Measurements from ENCODE around the gene RSPH3.
"Not testable (repeated sequence)": the region's sequence is repeated elsewhere in the genome, so short reads cannot be mapped to it uniquely, and the experiment has no call there.

RSPH3 gene

GRCh38 chr6:159020011-159020410, 20.0 kb upstream of the RSPH3 start:
- no peak for DNase-seq

DNA sequence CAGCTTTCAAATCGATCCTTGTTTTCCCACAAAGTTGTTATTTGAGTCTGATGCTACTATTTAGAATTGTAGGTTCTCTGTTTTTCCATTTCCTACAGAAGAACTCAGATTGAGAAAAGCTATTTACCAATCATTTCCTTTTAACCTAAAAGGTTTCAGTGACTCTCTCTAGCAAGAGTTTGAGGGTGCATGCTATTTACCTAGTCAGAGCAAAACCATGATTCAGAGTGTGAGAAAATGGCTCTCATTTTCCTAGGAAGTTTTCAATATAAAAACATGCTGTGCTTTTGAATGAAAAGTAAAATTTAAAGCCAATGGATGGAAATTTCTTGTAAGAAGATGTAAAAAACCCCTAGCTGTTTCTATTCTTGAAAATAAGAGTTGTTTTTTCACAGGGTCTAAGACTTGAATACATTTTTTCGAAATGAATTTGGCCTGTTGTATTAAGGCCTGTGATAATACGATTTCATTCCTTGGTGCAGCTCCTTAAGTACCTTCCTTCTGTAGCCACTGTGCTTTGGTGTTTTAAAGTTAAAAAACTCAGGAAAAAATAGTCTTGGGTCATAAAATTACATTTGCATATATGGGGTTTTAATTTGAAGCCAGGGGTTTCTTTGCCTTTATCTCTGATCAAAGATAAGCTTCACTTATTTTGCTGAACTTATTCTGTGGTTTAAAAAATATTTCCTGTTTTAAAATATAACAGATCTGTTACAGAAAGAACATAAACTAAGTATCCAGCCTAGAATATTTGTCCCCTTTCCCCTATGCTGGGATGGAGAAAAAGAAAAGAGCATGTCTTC, 18.0 kb upstream of the RSPH3 start:
- DNase-seq, result no peak

DNA sequence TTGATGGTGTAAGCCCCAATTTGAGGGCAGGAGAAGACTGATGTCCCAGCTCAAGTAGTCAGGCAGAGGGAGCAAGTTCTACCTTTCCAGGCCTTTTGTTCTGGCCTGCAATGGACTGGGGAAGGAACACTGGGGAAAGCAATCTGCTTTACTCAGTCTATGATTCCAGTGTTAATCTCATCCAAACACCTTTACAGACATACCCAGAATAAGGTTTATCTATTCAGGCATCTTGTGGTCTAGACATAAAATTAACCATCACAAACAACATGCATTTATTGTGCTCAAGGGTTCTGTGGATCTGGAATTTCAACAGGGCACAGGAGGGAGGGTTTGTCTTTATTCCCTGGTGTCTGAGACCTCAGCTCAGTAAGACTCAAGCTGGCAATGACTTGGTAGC, 14.4 kb upstream of the RSPH3 start:
- DNase-seq, result no peak

DNA sequence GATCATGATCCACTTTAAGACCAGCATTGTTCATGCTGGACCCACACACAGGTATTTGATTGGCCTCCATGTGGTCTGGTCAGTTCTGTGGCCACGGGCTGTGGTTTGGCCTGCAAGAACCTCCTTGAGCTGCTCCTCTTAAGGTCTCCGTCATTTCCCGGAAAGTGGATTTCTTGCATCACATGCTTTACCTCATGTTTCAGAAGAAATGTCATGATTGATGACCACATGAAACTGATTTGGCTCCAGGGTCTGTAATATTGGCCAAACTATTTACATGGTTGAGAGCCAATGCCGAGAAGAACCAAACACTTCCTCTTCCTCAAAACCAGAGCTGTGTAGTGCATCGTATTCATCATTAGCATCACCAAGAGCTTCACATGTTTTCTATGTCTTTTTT, 13.2 kb upstream of the RSPH3 start:
- DNase-seq, result no peak

DNA sequence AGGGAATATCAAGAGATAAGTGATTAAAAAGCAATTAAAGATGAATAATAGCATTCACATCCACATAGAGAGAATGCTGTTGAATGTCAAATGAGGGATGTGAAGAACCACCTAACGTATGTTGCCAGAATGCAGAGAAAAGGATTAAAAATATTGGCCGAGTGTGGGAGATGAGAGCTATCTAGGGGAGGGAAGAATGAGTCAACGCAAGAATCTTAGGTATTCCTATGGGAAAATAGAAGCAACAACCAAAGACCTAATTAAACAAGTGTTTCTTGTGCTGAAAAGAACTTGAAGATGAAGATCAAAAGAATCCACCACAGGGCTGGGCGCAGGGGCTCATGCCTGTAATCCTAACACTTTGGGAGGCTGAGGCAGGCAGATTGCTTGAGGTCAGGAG, 12.2 kb upstream of the RSPH3 start:
- no peak for DNase-seq

GRCh38 chr6:159010037-159010612, 10.1 kb upstream of the RSPH3 start:
- not testable (repeated sequence) for DNase-seq

GRCh38 chr6:159008656-159009288, 8.8 kb upstream of the RSPH3 start:
- DNase-seq, result peak in 1 of 2 donors; percentile 43

DNA sequence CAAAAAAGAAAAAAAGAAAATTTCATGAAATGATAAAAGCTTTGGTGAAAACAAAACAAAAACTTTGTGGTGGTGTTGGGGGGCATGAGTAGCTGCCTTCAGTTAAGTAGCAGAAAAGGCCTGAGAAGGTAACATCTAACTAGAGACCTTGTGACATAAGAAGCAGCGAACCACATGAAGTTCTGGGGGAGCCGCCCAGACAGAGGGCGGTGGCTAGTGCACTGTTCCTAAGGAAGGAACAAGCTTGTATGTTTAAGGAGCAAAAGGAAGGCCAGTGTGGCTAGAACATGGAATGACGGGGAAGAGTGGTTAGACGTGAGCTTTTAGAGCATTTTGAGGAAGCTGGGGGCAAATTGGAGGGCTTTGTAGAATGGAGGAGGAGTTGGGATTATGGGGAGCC, 7.5 kb upstream of the RSPH3 start:
- DNase-seq, result no peak

DNA sequence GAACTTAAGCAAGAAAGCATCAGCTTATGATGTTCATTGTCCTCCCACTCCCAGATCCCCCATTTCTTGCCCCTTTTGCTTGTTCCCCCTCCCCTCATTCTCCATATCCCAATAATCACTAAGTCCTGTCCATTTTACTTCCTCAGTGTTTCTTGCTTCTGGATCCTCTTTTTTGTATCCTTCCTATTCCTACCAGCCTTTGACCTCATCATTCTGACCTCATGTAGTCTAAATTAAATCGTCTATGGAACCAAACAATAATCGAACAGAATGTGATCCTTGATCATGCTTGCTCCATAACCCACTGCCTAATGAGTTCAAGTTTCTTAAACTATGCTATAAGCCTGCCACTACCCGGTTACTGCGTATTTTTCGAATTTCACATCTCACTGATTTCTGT, 5.4 kb upstream of the RSPH3 start:
- no peak for DNase-seq

- no peak for DNase-seq
These were observed 4.6 kb upstream of the RSPH3 start for GRCh38 chr6:159004592-159004991.

DNA sequence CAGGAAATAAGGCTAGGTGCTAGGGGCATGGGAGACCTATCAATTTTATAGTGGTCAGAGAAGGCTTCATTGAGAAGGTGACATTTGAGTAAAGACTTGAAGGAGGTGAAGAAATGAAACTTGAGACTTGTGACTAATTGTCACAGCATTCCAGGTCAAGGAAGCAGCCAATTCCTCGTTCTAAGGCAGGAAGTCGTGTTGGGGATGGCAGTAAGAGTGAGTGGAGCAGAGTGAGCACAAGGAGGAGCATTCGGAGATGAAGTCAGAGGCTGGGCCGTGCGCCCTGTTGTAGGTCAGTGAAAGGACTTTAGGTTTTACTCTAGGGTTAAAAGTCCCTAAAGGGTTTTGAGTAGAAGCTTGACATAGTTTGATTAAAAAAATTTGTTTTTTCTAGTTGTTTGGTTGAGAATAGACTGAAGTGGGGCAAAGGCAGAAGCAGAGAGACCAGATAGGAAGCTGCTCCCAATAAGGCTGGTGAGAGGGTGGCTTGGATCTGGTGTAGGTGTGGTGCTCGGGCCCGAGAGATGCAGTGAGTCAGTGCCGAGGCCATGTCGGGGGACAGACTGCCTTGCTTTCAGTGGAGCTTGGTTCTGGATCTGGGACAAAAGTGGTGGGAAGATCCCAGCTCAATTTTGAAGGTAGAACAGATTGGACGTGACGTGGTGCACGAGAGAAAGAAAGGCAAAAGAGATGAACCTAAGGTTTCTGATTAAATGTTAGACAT, 2.6 kb upstream of the RSPH3 start:
- no peak for DNase-seq

DNA sequence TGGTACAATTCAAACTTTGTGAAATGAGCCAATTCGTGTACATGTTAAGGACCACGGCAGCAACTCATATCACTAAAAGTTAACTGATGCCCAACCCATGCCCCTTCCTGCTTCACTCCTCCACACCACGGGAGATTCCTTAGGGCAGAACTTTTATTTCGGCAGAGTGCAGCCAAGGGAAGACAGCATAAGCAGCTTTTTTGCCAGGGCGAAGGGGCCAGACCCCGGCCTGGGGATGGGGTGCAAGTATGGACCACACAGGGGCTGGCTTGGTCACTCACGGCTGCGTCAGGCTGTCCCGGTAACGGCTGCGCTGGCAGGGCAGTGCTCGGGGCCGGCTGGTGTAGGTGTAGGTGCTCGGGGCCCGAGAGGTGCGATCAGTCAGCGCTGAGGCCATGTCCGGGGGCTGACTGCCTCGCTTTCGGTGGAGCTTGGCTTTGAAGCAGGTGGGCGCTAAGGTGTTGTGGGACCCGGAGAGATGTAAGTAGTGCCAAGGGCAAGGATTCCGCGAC, 792 bp downstream of the RSPH3 start:
- DNase-seq, result no peak

DNA sequence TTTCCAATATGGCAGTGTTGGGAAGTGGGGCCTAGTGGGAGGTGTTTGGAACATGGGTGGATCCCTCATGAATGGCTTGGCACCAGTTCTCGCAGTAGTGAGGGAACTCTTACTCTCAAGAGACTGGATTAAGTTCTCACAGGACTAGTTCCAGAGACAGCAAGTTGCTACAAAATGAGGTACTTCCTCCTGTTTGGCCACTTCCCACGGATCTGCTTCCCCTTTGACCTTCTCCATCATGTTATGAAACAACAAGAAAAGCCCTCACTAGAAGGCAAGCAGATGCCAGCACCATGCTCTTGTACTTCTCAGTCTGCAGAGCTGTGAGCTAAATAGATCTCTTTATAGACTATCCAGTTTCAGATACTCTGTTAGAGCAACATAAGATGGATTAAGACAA, 3.1 kb downstream of the RSPH3 start:
- no peak for DNase-seq

GRCh38 chr6:158993639-158994038, 6.4 kb downstream of the RSPH3 start:
- no peak for DNase-seq

GRCh38 chr6:158991017-158991723, 8.8 kb downstream of the RSPH3 start:
- DNase-seq, result no peak

- DNase-seq, result not testable (repeated sequence)
These were observed 10.3 kb downstream of the RSPH3 start for GRCh38 chr6:158989711-158990110.

- DNase-seq, result no peak
These were observed 11.5 kb downstream of the RSPH3 start for GRCh38 chr6:158988477-158988876.

- DNase-seq, result no peak
These were observed 12.3 kb downstream of the RSPH3 start for GRCh38 chr6:158987657-158988056.

DNA sequence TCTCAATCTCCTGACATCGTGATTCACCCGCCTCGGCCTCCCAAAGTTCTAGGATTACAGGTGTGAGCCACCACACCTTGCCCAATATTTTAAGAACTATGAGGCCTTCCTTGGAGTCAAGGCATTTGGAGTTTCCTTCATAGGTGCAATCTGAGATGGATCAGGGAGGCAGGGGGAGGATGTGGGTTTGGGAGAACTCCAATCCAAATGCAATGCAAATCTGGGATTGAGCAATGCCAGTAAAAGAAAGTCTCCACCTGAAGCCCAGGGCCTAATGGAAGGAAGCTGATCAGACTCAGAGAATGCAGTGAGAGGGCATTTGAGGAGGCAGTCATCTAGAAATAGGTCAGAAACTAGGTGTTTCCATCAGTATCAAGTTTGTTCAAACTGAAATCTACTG, 21.2 kb downstream of the RSPH3 start:
- DNase-seq, result no peak

DNA sequence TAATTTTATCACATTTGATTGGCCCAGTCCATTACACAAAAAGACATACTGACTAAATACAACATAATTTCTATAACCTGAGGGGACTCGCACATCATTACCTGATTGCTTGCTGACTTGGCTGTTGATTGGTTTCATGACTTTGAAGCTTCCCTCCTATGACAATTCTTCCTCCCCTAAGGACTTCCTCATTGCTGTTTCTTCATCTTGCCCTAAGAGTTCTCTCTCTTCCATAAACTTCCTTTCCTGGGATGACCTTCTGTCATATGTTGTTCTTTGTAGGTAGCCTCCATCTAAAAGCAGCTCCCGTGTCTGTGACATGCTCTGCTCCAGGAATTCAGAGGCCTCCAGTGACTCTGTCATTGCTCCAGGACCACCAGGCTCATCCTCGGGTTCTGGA, 22.6 kb downstream of the RSPH3 start:
- no peak for DNase-seq

DNA sequence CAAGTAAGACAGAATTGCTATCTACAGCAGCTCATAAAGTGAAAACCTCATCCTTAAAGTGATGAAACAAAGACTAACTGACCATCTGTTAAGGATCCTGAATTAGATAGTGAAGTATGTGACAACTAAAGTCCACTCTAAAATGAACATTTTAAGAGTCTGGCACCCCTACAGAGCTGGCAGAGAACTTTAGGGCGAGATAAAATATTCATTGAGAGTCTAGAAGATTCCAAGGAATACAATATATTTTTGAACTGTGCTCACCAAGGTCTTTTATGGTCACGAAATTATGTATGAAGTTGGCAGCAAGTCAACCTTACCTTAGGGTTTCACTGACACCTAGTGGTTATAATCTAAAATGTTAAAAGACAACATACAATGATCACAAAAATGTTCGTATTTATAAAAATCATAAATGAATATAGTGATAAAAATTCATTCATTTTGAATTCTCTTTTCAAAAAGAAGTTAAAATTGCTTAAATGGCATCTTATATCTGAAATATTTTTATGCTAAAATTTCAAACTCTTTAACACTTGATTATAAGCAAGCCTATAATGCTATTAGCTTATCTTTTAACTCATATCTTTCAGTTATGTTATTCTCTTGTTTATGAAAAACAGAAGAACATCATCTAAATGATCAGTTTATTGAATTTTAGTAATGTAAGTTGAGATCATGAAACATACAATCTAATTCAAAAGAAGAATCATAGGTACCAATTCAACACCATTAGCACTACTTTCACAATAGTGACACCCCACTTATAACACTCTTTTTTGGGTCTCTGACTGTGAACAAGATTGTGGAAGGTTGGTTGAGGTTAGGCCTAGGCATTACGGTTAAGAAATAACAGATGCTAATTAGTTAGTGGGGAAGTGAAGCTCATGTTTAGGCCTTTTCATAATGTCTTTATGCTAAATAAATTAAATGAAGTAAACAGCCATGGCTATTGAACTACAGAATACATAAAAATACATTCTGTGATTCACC, 27.5 kb downstream of the RSPH3 start:
- DNase-seq, result peak in 1 of 2 donors; percentile 52

Data from bone marrow (tissue), 2 donors.